ENCODE results near the gene EFEMP2.
A peak's percentile ranks its signal among the peaks of the same experiment; 100 is the strongest.

EFEMP2 gene

DNA sequence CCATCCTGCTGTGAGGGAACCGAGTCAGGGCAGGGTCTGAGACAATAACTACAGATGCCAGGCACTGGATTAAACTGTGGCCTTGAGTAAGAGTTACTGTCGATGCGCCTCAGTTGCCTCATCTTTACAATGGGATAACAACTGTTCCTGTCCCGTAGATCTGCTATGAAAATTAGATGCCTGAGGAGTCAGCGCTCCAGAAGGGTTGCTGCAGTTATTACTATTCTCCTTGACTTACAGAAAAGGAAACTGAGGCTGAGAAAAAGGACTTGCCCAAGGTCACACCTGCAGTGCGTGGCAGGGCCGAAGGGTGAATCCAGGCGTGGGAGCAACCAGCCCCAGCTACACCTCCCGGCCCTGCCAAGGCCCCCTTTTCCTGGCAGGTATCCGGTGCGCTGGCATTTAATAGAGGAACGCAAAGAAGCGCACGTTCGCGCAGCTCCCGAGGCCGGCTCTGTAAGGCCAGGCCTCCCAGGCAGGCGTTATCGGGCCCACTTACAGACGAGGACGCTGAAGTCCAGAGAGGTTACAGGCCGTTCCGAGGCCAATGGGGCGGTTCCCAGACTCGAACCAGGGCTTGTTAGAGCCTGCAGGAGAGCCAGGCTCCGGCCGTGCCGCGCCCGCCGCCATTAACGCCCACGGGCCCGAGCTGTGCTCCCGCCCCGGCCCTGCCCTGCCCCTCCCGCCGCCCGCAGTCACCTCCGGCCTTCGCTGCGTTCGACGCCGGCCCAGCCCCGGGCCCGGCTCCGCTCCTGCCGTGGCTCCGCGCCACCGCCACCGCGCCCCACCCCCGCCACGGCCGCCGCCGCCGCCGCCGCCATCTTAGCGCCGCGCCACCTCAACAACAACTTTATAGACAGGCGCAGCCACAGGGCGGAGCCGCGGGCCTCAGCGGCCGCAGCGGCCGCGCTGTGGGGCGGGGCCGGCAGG, 45.9 kb upstream of the EFEMP2 start, which contains the start of gene C11orf68:
C11orf68 (minus strand) TSS at position 852 of the 930 bp plus-strand sequence; CDS start at position 821, 31 bp downstream.
- peak within 1 kb of the TSS; percentile 84 for H3K4me3 ChIP-seq (ENCODE audit: low read depth, low read length)
- TF ChIP-seq, protein P1, sequence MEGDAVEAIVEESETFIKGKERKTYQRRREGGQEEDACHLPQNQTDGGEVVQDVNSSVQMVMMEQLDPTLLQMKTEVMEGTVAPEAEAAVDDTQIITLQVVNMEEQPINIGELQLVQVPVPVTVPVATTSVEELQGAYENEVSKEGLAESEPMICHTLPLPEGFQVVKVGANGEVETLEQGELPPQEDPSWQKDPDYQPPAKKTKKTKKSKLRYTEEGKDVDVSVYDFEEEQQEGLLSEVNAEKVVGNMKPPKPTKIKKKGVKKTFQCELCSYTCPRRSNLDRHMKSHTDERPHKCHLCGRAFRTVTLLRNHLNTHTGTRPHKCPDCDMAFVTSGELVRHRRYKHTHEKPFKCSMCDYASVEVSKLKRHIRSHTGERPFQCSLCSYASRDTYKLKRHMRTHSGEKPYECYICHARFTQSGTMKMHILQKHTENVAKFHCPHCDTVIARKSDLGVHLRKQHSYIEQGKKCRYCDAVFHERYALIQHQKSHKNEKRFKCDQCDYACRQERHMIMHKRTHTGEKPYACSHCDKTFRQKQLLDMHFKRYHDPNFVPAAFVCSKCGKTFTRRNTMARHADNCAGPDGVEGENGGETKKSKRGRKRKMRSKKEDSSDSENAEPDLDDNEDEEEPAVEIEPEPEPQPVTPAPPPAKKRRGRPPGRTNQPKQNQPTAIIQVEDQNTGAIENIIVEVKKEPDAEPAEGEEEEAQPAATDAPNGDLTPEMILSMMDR (IDR thresholded peaks at IDR 0.05; ENCODE audit: low read depth, low read length), result no peak

DNA sequence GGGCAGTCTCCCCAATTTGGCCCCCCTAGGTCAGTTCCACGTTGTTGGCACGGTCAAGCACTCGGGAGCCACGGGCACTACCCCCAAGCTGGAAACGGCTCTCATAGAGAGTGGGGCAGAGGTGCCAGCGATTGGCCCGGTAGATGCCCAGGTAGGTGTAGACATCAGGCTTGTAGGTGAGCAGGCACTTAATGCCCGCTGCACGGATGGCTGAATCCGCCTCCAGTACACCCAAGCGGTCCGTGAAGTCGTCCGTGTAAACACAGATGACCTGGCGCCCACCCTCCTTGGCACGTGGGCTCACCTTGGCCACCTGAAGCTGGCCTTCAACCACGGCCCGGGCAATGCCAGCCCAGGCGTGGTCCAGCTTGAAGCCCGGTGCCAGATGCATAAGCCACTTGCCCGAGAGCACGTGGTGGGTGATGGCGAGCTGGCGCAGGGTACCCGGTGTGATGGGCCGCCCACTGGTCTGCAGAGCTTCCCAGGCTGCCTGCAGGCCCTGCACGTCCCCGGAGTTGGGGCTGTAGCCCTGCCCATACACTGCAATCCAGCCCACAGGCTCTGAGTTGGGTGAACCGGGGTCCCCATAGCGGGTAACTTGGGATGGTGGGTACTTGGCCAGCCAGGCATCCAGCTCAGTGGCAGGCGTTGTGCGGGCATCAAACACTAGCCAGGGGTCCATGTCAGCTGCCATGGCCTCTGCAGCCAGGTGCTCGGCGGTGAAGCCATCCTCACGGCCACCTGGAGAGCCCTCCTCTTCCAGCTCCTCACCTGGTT, 45.0 kb upstream of the EFEMP2 start:
- TF ChIP-seq, protein P1 (IDR thresholded peaks at IDR 0.05; ENCODE audit: low read depth, low read length), result no peak
- peak overlapping the region; percentile 76 for H3K4me3 ChIP-seq (ENCODE audit: low read depth, low read length)

DNA sequence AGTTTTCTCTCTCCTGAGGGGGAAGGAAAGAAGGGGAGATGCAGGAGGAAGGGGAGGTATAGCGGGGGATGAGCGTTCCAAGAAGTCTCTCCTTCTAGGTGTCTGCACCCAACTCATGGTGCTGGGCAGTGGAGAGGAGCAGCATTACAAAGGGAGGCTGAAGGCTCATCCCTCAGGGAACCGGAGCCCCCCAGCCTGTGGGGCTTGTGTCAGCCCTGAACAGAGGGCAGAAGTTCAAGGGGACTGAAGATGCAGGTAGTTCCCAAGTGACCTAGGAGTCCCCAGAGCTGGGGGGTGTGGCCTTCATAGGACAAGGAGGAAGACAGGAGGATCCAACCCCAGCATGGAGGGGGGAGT, 44.5 kb upstream of the EFEMP2 start:
- peak overlapping the region; percentile 76 for H3K4me3 ChIP-seq (ENCODE audit: low read depth, low read length)
- TF ChIP-seq, protein P1 (IDR thresholded peaks at IDR 0.05; ENCODE audit: low read depth, low read length), result no peak

DNA sequence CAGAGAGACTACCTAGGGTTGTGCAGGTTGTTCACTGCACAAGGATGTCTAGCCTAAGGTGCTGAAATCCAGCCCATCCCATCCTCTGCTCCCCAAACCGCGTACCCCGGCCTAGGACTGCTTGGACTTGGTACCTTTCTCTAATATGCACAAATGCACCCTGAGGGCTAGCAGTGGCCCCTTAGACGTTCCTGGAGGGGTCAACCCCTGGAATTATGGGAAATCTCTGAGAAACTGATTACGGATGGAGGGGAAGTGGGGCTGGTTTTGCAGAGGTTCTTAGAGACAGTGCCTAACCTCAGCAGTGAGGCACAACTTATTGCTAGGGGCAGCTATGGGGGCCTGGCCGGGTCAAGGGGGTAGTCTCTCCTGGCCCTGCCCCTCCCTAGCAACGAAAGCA, 43.8 kb upstream of the EFEMP2 start:
- TF ChIP-seq, protein P1 (IDR thresholded peaks at IDR 0.05; ENCODE audit: low read depth, low read length), result no peak
- H3K4me3 ChIP-seq (ENCODE audit: low read depth, low read length), result peak overlapping the region; percentile 76

DNA sequence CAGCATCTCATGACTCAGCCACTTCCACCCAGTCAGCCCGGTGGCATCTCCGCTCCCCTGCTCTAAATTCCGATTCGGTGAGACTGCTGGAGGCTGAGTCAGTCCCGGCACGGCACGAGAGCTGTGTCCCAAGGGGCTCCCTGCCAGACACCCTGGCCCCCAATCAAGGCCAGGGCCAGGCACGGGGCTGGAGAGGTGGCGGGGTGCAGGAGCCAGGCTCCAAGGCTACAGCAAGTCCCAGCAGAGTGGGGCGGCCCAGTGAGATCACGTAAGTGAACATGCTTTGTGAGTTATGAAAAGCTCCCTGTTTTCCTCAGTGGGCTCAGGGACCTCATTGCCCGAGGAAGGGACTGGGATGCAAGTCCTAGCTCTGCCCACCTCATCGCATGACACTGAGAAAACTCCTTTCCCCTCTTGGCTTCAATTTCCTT, 43.2 kb upstream of the EFEMP2 start:
- H3K4me3 ChIP-seq (ENCODE audit: low read depth, low read length), result peak overlapping the region; percentile 76
- TF ChIP-seq, protein P1 (IDR thresholded peaks at IDR 0.05; ENCODE audit: low read depth, low read length), result no peak

DNA sequence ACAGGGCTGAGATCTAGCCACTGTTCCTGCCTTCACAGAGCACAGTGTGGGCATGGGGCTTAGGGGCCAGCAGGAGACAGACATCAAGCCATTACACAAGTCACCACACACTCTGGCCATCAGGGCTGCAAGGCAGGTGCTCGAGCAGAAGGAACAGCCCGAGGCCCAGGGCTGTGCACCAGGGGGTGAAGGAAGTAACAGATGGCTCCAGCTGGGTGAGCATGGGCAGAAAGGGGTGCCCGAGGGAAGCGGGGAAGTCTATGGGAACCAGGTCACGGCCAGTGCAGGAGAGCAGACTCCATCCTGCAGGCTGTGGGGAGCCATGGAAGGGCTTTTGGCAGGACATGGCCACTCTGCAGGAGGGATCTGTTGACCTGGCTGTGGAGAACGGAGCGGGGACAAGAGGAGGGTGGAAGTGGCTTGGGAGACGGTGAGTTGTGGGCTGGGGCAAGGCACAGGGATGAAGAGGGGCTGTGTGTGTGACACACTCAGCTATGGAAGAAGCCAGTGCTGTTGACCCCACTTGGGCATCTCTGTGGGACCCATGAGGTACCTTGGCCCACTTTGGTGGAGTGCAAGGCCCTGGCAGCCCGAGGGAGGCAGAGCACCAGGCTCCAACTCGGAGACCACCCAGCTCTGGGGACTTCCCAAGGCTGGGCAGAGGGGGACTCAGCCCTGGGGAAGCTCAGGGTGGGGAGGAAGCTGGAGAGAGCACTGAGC, 42.7 kb upstream of the EFEMP2 start:
- H3K4me3 ChIP-seq (ENCODE audit: low read depth, low read length), result no peak overlapping the region
- TF ChIP-seq, protein P1 (IDR thresholded peaks at IDR 0.05; ENCODE audit: low read depth, low read length), result no peak
